NOMO-1 (cell line): ENCODE measurements around the gene SLCO1B3.

Experiments
- DNase-seq, 2 experiments: peaks; one replicate each; lab custom pipeline; 2025; ENCODE audit not compliant: unreplicated experiment in 2 of 2; lab: John Stamatoyannopoulos, UW

The SLCO1B3 gene

GRCh38 chr12:20868277-20868676, 57.8 kb downstream of the SLCO1B3 start:
- DNase-seq, result no peak

GRCh38 chr12:20883288-20883687, 72.8 kb downstream of the SLCO1B3 start:
- no peak for DNase-seq

GRCh38 chr12:20885116-20885515, 74.6 kb downstream of the SLCO1B3 start:
- no peak for DNase-seq

GRCh38 chr12:20885552-20885951, 75.0 kb downstream of the SLCO1B3 start:
- no peak for DNase-seq

DNA sequence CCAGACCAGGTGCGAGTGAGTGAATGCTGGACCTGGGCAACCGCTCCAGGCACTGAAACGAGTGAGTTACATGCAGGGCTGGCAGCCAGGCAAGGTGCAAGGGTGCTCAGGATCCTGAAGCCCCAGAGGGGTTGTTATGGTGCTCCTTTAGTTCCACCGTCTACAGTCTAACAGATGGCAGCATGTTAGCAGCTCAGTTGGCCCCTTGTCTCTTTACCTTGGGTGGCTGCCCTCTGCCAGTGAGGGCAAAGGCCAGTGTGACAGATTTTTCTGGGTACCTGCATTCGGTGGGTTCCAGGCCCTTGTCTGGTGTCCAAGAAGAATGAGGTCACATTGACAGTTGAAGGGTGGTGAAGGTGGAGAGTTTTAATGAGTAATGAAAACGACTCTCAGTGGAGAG, 106.8 kb downstream of the SLCO1B3 start:
- no peak for DNase-seq

GRCh38 chr12:20917819-20918218, 107.3 kb downstream of the SLCO1B3 start:
- no peak for DNase-seq

- no peak for DNase-seq
These were observed 121.4 kb downstream of the SLCO1B3 start for GRCh38 chr12:20931894-20932293.

DNA sequence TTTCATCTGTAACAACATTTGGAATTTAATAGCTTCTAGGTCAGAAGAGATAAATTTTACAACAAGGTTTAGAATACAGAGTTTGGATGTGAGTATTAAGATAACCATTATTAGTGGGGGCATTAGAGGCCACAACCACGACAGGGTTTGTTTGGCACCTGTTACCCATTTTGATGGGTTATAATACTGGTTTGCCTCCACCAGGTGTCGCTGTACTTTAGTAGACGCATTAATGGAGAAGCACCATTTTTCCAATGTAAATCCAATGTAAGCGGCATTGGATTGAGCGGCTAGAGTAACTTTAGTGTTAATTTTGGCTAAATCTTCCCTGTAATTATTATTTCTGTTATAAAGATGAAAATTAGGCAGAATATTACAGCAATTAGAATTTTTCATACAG, 136.2 kb downstream of the SLCO1B3 start:
- peak in 1 of 2 experiments; percentile 5 for DNase-seq

GRCh38 chr12:20950248-20950647, 139.7 kb downstream of the SLCO1B3 start:
- peak in 1 of 2 experiments; percentile 5 for DNase-seq

GRCh38 chr12:20963303-20963702, 152.8 kb downstream of the SLCO1B3 start:
- DNase-seq, result no peak

DNA sequence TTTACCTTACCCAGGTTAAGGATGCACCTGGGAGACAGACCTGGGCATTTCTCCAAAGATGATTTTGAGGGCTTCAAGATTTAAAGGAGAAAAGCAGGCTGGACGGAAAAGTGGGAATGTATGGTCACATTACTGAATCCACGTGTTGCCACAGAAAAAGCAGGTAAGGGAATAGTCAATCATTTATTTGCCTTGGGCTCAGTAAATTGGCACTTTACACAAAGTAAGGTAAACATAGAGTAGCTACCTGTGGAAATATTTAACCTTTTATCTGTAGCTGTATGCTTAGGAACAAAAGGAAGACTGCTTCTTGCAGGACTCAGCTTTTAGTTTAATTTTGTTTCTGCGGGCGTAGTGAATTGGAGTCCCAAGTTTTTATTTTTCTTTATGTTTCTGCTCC, 153.3 kb downstream of the SLCO1B3 start:
- DNase-seq, result no peak
